ENCODE results near the gene LPAR1.

LPAR1 gene

GRCh38 chr9:111037356-111037707 lies 938 bp downstream of the LPAR1 start:
- DNase-seq, result peak; percentile 23

DNA sequence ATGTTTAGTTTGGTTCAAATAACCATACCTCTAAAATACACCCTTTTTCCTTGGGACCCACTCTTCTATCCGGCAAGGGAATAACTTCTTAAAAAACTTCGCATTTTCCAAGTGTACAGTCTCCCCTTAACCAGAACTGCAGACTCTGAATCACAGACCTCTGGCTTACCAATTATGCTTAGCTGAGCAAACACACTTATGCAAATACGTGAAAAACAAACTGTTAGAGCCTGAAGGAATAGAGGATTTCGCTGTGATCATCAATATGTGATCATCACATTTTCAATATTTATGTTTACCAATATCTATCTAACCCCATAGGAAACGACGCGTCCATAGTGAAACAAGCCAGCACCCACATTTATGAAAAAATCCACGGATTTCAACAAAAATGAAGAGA lies 1.3 kb downstream of the LPAR1 start:
- no peak for DNase-seq

DNA sequence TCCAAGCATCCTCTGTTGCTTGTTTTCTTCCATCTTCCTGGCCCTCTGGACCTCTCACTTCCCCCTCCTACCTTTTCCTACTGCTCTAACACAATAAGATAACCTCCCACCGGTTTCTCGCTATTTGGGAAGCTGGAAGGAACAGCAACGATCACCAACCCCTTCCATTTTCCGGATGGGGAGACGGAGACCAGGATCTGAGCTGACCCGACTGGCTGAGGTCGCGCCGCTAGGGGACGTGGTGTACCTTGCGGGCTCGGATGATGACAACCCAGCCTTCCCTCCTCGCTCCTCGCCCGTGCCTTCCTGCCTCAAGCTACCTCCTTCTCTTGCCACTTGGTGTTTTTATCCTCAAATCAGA lies 1.9 kb downstream of the LPAR1 start:
- peak; percentile 68 for DNase-seq

GRCh38 chr9:111035543-111036428 lies 2.5 kb downstream of the LPAR1 start:
- no peak for DNase-seq

DNA sequence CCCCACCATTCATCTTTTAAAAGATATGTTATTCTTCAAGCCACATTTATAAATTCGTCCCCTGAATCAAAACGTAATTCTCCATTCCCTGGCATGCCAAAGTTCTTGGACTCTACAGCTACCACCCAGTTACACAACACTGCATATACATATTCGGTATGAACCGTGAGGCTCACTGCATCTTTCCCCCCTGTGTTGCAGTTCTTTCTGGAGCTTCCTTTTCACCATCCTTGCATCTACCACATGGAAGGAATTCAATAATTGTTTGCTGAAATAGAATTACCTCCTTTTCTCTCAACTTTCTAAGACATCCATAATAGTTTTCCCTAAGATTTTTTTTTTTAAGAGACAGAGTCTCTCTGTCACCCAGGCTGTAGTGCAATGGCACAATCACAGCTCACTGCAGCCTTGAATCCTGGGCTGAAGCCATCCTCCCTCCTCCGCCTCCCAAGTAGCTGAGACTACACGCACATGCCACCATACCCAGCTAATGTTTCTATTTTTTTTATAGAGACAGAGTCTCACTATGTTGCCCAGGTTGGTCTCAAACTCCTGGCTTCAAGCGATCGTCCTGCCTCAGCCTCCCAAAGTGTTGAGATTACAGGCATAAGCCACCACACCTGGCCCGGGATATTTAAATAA lies 3.3 kb downstream of the LPAR1 start:
- no peak for DNase-seq

DNA sequence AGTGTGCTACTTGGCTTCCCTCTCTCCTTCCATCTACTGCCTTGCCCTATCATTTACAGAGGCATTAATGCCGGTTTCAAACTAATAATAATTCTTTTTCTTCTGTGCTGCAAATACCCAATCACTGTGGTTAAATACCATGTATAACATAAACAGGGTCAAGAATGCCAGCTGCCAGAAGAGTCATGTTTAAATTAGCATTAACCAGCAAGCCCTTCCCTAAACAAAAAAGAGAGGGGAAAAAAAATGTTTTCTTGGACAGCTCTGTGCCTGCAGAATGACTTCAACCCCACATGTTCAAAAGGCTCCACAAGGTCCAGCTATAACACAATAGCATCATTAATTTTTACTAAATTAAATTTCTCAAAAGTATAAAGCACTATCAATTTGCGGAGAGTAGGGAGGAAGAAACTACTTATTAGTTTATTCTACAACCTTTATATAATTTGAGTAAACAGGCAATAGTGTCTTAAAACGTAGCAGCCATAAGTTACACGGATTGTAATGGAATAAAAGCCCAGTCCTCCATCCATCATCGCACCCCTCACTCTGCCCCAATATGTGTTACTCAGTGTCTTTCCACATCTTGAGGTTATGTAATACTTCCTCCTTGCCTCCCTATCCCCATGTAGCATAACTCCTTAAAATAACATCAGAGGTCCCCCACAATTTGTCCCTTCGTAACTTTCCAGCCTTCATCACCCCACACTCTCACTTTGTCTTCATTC lies 3.9 kb downstream of the LPAR1 start:
- peak; percentile 62 for DNase-seq

- no peak for DNase-seq
These were observed 7.8 kb downstream of the LPAR1 start for GRCh38 chr9:111030492-111030891.

DNA sequence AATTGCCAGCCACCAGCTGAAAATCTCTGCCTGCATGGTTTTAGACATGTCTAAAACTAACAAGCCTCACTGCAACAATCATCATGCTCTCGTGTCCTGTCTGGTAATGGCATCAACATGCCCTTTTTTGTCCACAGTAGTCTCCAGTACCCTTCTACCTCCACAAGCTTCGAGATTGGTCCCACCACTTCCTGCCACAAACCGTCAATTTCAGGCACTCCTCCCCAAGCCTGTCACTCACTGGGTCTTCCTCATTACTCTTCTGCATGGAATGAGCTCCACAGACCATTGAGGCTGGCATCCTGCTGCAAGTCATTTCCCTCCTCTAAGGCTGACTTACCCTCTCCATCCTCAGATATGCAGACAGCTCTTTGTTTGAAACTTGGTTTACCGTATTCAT lies 9.0 kb downstream of the LPAR1 start:
- DNase-seq, result no peak

DNA sequence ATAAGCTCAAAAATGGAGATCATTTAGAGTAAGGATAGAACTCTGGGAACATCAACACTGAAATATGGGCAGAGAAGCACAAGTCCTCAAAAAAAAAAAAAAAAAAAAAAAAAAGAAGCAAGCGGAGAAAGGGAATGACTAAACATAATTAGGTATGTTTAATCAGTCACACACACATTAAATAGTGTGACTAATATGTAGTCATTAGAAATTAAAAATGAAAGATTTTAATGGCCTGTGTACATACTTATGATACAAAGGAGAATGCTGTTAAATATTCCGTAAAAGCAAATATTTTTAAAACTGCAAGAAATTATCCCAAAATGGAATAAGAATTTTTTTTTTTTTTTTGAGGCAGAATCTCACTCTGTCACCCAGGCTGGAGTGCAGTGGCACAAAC lies 10.5 kb downstream of the LPAR1 start:
- no peak for DNase-seq

DNA sequence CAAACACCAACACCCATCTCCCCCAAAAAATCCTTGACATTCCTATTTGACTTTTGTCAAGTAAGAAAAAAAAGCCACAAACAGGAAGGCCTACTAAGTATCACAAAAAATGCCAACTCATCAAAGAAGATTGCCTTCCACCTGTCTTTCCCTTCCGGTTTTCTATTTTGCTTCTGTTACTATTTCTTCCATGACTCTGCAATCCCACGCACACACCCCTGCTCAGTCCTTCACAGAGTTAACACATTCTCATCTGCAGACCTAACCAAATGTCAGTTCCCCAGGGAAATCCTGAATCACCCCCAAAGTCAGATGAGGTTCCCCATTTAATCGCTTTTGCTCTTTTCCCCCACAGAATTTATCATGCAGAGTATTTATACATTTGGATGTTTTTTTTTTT lies 15.1 kb downstream of the LPAR1 start:
- DNase-seq, result no peak

DNA sequence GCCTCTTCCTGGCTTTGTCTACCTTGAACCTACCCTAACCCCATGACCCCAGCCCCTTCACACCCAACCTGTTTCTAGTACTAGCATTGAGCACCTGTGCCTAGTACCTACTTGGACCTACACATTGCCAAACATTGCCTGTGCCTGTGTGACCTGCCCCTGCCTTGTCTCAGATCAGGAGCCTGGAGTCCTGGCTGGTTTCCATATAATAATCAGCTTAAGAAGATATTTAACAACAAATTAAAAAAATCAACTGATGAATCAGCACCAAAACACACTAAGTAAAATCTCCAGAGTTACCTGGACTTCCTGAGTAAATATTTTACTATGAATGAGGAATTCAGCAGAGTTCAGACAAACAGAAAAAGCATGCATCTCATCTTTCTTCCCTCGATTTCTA lies 17.7 kb downstream of the LPAR1 start:
- no peak for DNase-seq

DNA sequence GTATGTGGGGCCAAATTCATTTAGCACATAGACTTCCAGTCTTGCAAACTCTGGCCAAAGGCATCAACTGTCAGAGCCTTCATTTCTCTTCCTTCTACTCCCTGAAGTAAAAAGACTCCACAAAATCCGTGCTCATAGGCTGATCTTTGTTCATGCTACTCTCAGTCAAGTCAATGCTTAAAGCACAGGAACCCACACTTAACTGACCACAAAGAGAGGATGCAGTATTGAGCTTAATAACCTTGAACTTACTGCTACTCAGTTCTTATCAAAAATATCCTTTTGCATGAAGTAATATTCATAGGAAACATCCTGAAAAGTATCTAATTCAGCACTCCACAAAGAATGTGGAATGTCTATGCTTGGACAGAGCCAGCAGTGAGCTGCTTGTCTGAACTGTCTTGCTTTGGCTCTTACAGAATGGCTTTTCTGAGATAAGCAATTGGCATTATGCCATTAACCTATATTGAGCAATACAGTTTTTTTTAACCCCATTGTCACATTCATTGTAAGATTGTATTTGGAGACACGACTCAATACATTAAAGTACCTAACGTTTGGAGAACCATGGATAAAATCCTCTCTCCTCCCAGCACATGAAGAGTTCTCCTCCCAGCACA lies 21.7 kb downstream of the LPAR1 start:
- DNase-seq, result peak; percentile 57

DNA sequence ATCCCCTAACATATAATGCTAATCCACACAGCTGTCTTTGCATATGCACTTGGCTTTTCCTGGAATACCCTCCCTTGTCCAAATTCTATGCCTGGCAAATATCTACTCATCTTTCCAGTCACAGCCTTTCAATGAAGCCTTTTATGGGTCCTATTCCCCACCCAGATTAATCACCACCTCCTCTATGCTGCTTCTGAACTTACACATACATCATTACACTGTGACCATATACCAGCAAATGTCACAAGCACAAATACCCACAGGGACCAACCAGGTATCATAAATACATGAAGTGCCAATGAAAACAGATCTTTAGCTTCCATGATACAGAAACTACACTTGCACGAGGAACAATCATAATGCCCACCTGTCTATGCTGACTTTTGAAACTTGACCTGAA lies 22.3 kb downstream of the LPAR1 start:
- no peak for DNase-seq

DNA sequence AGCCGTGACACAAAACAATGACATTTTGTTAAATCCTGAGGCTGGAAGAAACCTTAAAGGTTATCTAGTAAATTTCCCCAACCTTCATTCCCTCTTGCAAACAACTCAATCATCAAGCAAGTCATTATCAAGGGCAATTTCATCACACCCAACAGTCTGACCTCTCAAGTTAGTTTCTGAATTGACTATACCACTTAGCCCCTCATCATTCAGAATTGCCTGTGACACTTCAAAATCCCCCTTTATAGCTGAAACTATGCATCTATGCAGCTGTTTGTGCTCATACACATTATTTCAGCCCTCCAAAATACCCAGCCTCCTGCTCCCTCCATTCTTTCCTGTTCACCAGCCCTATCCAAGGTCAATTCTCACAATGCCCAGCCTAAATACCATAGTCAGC lies 24.6 kb downstream of the LPAR1 start:
- no peak for DNase-seq

GRCh38 chr9:111013250-111013649 lies 25.0 kb downstream of the LPAR1 start:
- no peak for DNase-seq

DNA sequence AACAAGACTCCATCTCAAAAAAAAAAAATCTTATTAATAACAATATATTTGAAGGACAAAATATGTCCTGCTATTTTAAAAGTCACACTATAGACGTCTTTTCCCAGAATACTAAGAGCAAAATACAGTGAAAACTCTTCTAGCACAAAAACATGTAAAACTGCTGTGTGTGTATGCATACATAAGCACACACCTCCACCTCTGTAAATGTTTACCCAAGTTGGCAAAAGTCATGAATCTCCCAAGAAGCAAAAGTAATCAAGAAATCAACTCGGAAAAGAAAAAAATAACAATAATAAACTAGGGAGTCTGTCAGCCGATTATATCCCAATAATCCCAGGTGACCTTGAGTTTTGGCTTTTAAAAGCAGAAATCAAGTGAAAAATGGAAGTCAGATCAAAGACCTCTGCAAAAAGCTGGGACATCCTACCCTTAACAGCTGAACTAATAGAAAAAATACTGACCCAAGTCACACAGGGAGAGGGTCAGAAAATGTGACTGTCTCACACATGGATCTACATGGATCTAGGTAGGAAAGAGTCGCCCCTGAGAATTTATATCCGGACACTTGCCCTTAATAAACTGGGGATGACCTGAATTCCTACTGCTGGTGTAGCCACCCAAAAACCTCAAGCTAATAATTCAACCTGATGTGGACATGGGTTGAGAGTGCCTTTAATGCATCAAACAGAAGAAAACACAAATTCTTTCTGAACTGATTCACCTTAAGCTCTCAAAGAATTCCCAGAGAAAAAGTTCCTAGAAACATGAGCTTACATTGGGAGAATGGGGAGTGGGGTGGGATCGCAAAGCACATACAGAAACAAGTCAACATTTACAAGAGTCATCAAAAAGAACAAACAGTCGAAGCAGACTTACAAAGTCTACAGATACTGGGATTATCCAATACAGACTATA lies 29.9 kb downstream of the LPAR1 start:
- no peak for DNase-seq

DNA sequence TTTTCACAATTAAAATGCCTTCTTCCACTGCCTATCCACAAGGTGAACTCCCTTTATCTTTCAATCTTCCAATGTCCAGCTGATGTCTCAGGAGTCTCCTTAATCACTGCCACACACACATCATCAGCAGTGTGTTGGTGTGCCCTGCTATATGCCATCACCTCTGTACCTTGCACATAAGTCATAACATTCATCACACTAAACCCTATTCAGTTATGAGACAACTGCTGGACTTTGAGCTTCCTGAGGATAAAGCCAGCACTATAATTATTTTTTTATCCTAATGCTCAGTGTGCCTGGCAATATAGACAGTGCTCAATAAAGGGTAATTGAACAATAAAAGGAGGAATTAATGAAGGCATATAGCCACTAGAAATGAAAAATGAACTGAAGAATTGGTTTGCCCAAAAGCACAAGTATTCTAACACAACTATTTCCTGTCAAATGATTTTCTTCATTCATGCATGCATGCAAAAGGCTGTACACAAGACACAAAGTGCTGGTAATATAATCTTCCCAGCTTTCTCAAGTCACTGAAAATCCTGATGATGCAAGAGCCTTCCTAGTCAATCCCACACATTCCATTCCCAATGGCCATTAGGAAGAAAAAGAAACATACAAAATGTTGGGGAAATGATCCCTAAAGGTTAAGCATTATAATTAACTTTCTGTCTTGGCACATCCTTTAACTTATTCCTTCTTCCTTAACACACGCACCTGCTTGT lies 32.4 kb downstream of the LPAR1 start:
- peak; percentile 60 for DNase-seq

DNA sequence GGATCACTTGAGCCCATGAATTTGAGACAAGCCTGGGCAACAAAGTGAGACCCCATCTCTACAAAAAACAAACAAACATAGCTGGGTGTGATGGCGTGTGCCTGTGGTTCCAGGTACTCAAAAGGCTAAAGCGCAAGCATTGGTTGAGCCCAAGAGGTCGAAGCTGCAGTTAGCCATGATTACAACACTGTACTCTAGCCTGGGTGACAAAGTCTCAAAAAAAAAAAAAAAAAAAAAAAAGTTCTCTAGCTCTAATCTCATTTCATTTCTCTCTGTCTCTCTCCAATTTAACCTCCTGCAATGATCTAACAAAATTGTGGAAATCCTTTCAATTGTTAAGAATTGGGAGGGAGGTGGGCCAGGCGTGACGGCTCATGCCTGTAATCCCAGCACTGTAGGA lies 33.3 kb downstream of the LPAR1 start:
- DNase-seq, result no peak

GRCh38 chr9:111003182-111003581 lies 35.1 kb downstream of the LPAR1 start:
- no peak for DNase-seq

- DNase-seq, result no peak
These were observed 36.7 kb downstream of the LPAR1 start for GRCh38 chr9:111001526-111001925.

DNA sequence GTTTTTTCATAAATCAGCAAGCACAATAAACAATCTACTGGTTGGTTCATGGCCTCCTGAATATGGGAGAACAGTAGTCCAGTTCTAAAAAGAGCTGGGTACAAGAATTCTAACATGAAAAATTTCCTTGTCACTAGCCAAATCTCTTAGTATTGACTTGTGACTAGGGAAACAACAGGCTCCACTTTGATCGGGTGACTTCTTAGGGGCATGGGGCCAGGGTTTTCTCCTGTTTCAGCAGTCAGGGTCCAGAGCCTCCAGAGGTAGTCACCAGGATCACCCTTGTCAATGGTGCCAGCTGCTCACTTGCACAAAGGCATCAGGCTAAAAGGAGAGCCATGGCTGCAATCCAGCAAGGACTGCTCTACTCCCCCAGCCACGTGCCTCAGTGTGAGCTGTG lies 38.1 kb downstream of the LPAR1 start:
- no peak for DNase-seq

DNA sequence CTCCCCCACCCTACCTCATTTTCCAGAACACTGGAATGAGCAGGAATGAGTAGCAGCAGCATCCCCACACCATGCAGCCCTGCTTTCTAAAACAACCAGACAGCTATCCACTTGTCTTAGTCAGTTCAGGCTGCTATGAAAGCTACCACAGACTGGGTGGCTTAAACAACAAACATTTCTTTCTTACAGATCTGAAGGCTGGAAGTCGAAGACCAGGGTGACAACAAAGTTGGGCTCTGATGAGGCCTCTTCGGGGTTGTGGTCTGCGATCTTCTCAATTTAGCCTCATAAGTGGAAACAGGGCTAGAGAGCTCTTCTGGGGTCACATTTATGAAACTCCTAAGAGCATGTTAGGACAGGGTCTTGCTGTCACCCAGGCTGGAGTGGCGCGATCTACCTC lies 38.9 kb downstream of the LPAR1 start:
- DNase-seq, result no peak

Data from fibroblast of skin of scalp (primary cell).